ENCODE measurements around the gene ACTL6B. TPM values are rescaled to one million over a fixed set of nuclear protein-coding genes. Genes with fewer than 3 reads are reported as not detected.

ACTL6B gene
- total RNA-seq, 1 donor from 2014 or later, result not detected

DNA sequence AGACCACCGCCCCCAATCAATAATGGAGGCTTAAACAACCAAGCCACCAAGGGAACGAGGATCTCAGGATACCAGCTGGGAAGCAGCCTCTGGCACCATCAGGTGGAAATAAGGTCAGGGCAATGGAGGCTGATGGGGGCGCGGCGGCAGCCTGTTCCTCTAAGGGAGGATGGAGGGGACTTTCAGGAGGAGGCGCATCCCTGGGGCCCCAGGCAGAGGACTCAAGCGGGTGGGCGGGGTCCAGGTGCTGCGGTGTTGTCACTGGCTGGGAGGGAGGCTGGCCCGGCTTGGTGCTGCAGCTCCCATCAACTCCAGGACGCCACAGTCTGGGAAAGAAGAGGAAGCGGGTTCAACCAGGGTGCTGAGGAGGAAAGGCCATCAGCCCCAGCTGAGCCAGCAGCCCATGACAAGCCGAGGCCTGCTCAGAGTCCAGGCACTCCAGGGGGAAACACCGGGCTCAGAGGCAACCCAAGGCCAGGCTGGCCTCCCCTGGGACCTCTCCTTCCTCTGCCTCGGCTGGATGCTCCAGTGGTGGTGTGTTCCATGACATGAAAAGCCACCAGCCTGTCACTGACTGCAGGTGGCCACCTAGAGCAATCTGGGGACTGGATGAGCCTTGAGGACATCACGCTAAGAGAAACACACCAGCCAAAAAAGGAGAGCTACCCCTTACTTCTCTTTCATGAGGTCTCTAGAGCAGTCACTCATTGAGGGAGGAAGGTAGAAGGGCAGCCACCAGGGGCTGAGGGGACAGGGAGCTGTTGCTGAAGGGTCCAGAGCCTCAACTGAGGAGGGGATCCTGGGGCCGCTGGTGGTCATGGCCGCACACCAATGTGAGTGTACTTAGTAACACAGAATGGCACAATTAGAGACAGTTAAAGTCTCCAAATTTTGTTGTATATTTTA is 33.2 kb upstream of the ACTL6B start:
- peaks cover 6% of the 10 kb centered on the region for H3K36me3 Mint-ChIP-seq (ENCODE audit: low read depth)
- no peak overlapping the region for H3K4me3 Mint-ChIP-seq (ENCODE audit: unreplicated experiment)
- no peaks in the 10 kb centered on the region for H3K27me3 Mint-ChIP-seq (ENCODE audit: low read depth)
- H3K9me3 Mint-ChIP-seq (ENCODE audit: low read depth), result no peaks in the 10 kb centered on the region
- TF ChIP-seq CTCF (IDR thresholded peaks at IDR 0.05), result no peak
- no peak for DNase-seq (ENCODE audit: low spot score)
- H3K27ac Mint-ChIP-seq (ENCODE audit: unreplicated experiment), result no peak overlapping the region
- peaks cover 19% of the 10 kb centered on the region for H3K4me1 Mint-ChIP-seq (ENCODE audit: low read depth)

- no peaks in the 10 kb centered on the region for H3K9me3 Mint-ChIP-seq (ENCODE audit: low read depth)
- no peaks in the 10 kb centered on the region for H3K27me3 Mint-ChIP-seq (ENCODE audit: low read depth)
- peak overlapping the region; percentile 8 for H3K27ac Mint-ChIP-seq (ENCODE audit: unreplicated experiment)
- no peak overlapping the region for H3K4me3 Mint-ChIP-seq (ENCODE audit: unreplicated experiment)
- no peak for TF ChIP-seq CTCF (IDR thresholded peaks at IDR 0.05)
- peaks cover 19% of the 10 kb centered on the region for H3K4me1 Mint-ChIP-seq (ENCODE audit: low read depth)
- peaks cover 6% of the 10 kb centered on the region for H3K36me3 Mint-ChIP-seq (ENCODE audit: low read depth)
- DNase-seq (ENCODE audit: low spot score), result no peak
Measured at GRCh38 chr7:100688326-100688860, 32.1 kb upstream of the ACTL6B start.

DNA sequence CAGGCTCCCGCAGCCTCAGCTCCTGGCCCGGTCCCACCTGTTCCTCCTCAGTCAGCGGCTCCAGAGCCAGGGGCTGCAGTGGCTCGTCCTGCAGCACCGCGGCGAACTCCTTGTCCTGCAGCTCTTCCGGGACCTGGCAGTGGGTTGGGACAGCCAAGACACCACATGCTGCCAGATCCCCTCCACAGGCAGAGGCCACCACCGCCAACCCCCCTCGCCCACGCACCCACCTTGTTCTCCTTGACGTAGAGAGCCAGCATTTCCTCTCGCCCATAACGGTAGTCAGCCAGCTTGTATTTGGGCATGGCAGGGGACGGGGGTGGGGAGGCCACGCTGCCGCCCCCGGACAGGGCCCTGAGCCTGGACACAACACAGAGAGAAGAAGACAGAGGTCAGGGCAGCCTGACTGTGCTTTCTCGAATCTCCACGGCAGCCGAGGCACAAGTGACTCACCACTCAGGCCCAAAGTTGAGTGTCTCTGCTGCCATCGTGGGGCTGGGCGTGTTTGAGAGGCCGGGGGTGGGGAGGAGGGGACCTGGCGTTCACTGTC is 31.6 kb upstream of the ACTL6B start:
- H3K36me3 Mint-ChIP-seq (ENCODE audit: low read depth), result peaks cover 8% of the 10 kb centered on the region
- no peak overlapping the region for H3K27ac Mint-ChIP-seq (ENCODE audit: unreplicated experiment)
- H3K27me3 Mint-ChIP-seq (ENCODE audit: low read depth), result no peaks in the 10 kb centered on the region
- DNase-seq (ENCODE audit: low spot score), result no peak
- no peaks in the 10 kb centered on the region for H3K9me3 Mint-ChIP-seq (ENCODE audit: low read depth)
- H3K4me1 Mint-ChIP-seq (ENCODE audit: low read depth), result peaks cover 14% of the 10 kb centered on the region
- H3K4me3 Mint-ChIP-seq (ENCODE audit: unreplicated experiment), result no peak overlapping the region
- TF ChIP-seq CTCF (IDR thresholded peaks at IDR 0.05), result no peak

GRCh38 chr7:100687261-100687660 is 31.0 kb upstream of the ACTL6B start:
- Mint-ChIP-seq H3K4me1 (ENCODE audit: low read depth) (peaks cover 8% of the 10 kb centered on the region), H3K27me3 (ENCODE audit: low read depth) (no peaks in the 10 kb centered on the region), H3K36me3 (ENCODE audit: low read depth) (peaks cover 8% of the 10 kb centered on the region), H3K27ac (ENCODE audit: unreplicated experiment) (no peak overlapping the region), H3K4me3 (ENCODE audit: unreplicated experiment) (no peak overlapping the region), H3K9me3 (ENCODE audit: low read depth) (no peaks in the 10 kb centered on the region)
- TF ChIP-seq CTCF (IDR thresholded peaks at IDR 0.05), result no peak
- DNase-seq (ENCODE audit: low spot score), result no peak

- Mint-ChIP-seq H3K27me3 (ENCODE audit: low read depth) (no peaks in the 10 kb centered on the region), H3K27ac (ENCODE audit: unreplicated experiment) (no peak overlapping the region), H3K4me3 (ENCODE audit: unreplicated experiment) (no peak overlapping the region), H3K9me3 (ENCODE audit: low read depth) (no peaks in the 10 kb centered on the region), H3K36me3 (ENCODE audit: low read depth) (peaks cover 8% of the 10 kb centered on the region), H3K4me1 (ENCODE audit: low read depth) (peaks cover 4% of the 10 kb centered on the region)
- TF ChIP-seq CTCF (IDR thresholded peaks at IDR 0.05), result no peak
- DNase-seq (ENCODE audit: low spot score), result no peak
Measured at GRCh38 chr7:100686822-100687211, 30.6 kb upstream of the ACTL6B start.
